DOHH2 (cell line): Measurements from ENCODE around the gene SAP30L.

Experiments
- CTCF ChIP-seq: fragments of 200-600 bp; sonication (generic); IDR thresholded peaks from one replicate; pipeline ENCODE4 v1.5.1; 2014; ENCODE audit warnings: antibody characterized with exemption, mild to moderate bottlenecking, low read depth, low read length; ENCODE audit not compliant: poor library complexity, severe bottlenecking
- EZH2phosphoT487 ChIP-seq: fragments of 200-600 bp; sonication (generic); IDR thresholded peaks from 2 replicates; pipeline ENCODE4 v1.6.1; 2017; ENCODE audit warnings: borderline replicate concordance, mild to moderate bottlenecking, antibody characterized with exemption, low read length, moderate library complexity, mixed read lengths

GRCh38 chr5:154493274-154493673 lies 47.5 kb downstream of the SAP30L start:
- TF ChIP-seq CTCF (no peak), EZH2phosphoT487 (no peak)
